Upper lobe of left lung (tissue), 6 donors: ENCODE data around the gene TGFBR3L. TPM values are rescaled to one million over a fixed set of nuclear protein-coding genes. Genes with fewer than 3 reads are reported as not detected.

ENCODE experiments used
- ATAC-seq, 2 donors: fragments of 200-7000 bp; cut with Tn5 transposase; one replicate each; pipeline ENCODE4 v1.9.1; 2022; ENCODE audit warnings: mild to moderate bottlenecking in 2 of 2, moderate library complexity in 2 of 2; ENCODE audit not compliant: low FRiP score in 2 of 2
- DNase-seq, 2 donors: peaks; one replicate each; pipeline ENCODE4 v3.0.0-alpha.2; 2019 to 2020
- H3K27ac ChIP-seq, 4 donors: fragments of 200-600 bp; sonication (generic); one replicate each; pipeline ENCODE4 v1.5.1; 2016 to 2019
- H3K27me3 ChIP-seq, 4 donors: fragments of 200-600 bp; sonication (generic); one replicate each; pipeline ENCODE4 v1.5.1; 2017 to 2019
- H3K36me3 ChIP-seq, 4 donors: fragments of 200-600 bp; sonication (generic); one replicate each; pipeline ENCODE4 v1.5.1; 2016 to 2019
- H3K4me1 ChIP-seq, 4 donors: fragments of 200-600 bp; sonication (generic); one replicate each; pipeline ENCODE4 v1.5.1; 2018 to 2019
- H3K4me3 ChIP-seq, 4 donors: fragments of 200-600 bp; sonication (generic); one replicate each; pipeline ENCODE4 v1.5.1; 2017 to 2019; ENCODE audit warnings: mild to moderate bottlenecking in 2 of 4, moderate library complexity in 1 of 4
- H3K9me3 ChIP-seq, 4 donors: fragments of 200-600 bp; sonication (generic); one replicate each; pipeline ENCODE4 v1.5.1; 2018 to 2019
- EP300 ChIP-seq, 4 donors: sonication (generic); formaldehyde crosslinking; IDR thresholded peaks; one replicate each; pipeline ENCODE4 v1.5.1; 2017; ENCODE audit warnings: antibody characterized with exemption in 4 of 4, control low read depth in 2 of 4
- POLR2A ChIP-seq, 4 donors: fragments of 450-650 bp; IDR thresholded peaks; one replicate each; pipeline ENCODE4 v1.5.1; 2016 to 2017; ENCODE audit warnings: antibody characterized with exemption in 4 of 4, mild to moderate bottlenecking in 2 of 4
- POLR2AphosphoS5 ChIP-seq, 2 donors: sonication (generic); formaldehyde crosslinking; IDR thresholded peaks; one replicate each; pipeline ENCODE4 v1.5.1; 2017; ENCODE audit warnings: antibody characterized with exemption in 2 of 2
- WGBS, 2 donors: methylation state at CpG; one replicate each; pipeline ENCODE4 v1.1.5; 2017 to 2018; 5-methylcytosine and 5-hydroxymethylcytosine counted together
- total RNA-seq, 6 donors: library from RNA; depleted of rRNA in 4 of 6; stranded (reverse); fragments of >200 nt in 4 of 6; gene quantifications; one replicate each; pipeline versions ENCODE4 v1.1.0 to v1.2.1, GENCODE V29; 2016 to 2021
- TF ChIP-seq, protein P1 (sequence below), 6 experiments: fragments of 450-650 bp in 4 of 6; fragments of 200-600 bp in 2 of 6; sonication (generic) in 2 of 6; IDR thresholded peaks; one replicate each; pipeline ENCODE4 v1.5.1; 2016 to 2019; ENCODE audit warnings: antibody characterized with exemption in 6 of 6
- donor health status: DM: no; HTN: no; CAD: no; lungs with moderate emphysema.
- donor health status: DM: no; HTN: yes; CAD: no; lungs with severe emphysema.

Gene TGFBR3L
- total RNA-seq, 6 donors from 2014 or later: 0.37 to 1.1 TPM; not detected in 4

- H3K4me3 ChIP-seq: peak overlapping the region in 3 of 4 donors; percentile 52 to 55 (median 54)
- 2 to 5% methylated on average over 17 to 46 of the region's 67 CpGs for WGBS, 2 donors
- H3K4me1 ChIP-seq: peaks cover 36 to 70% (median 43%) of the 10 kb centered on the region in 4 donors
- peak in 1 of 4 donors; percentile 40 for TF ChIP-seq POLR2A (IDR thresholded peaks at IDR 0.05)
- no peak for TF ChIP-seq EP300 (IDR thresholded peaks at IDR 0.05)
- TF ChIP-seq POLR2AphosphoS5 (IDR thresholded peaks at IDR 0.05): no peak
- TF ChIP-seq, protein P1, sequence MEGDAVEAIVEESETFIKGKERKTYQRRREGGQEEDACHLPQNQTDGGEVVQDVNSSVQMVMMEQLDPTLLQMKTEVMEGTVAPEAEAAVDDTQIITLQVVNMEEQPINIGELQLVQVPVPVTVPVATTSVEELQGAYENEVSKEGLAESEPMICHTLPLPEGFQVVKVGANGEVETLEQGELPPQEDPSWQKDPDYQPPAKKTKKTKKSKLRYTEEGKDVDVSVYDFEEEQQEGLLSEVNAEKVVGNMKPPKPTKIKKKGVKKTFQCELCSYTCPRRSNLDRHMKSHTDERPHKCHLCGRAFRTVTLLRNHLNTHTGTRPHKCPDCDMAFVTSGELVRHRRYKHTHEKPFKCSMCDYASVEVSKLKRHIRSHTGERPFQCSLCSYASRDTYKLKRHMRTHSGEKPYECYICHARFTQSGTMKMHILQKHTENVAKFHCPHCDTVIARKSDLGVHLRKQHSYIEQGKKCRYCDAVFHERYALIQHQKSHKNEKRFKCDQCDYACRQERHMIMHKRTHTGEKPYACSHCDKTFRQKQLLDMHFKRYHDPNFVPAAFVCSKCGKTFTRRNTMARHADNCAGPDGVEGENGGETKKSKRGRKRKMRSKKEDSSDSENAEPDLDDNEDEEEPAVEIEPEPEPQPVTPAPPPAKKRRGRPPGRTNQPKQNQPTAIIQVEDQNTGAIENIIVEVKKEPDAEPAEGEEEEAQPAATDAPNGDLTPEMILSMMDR (IDR thresholded peaks at IDR 0.05): peak; percentile 92 to 97 (median 95)
- H3K27ac ChIP-seq: peak overlapping the region in 3 of 4 donors; percentile 56 to 77 (median 73)
- H3K36me3 ChIP-seq: no peaks in the 10 kb centered on the region
- H3K9me3 ChIP-seq: no peaks in the 10 kb centered on the region
- DNase-seq (peak; percentile 83 to 96), ATAC-seq (peak; percentile 69 to 77)
- H3K27me3 ChIP-seq: peaks cover 0 to 18% (median 9%) of the 10 kb centered on the region in 4 donors
Observed at GRCh38 chr19:7868671-7869452, 45.8 kb upstream of the TGFBR3L start.

GRCh38 chr19:7869453-7869909 lies 45.1 kb upstream of the TGFBR3L start:
- H3K27ac ChIP-seq: peak overlapping the region in 3 of 4 donors; percentile 56 to 77 (median 73)
- H3K9me3 ChIP-seq: no peaks in the 10 kb centered on the region
- peaks cover 42 to 76% (median 46%) of the 10 kb centered on the region in 4 donors for H3K4me1 ChIP-seq
- H3K4me3 ChIP-seq: peak overlapping the region in 3 of 4 donors; percentile 52 to 55 (median 54)
- peak; percentile 76 to 93 for DNase-seq
- H3K36me3 ChIP-seq: no peaks in the 10 kb centered on the region
- TF ChIP-seq, protein P1 (IDR thresholded peaks at IDR 0.05): peak in 2 of 6 experiments; percentile 13 to 38
- TF ChIP-seq POLR2AphosphoS5 (IDR thresholded peaks at IDR 0.05): no peak
- peaks cover 0 to 25% (median 13%) of the 10 kb centered on the region in 4 donors for H3K27me3 ChIP-seq
- peak; percentile 60 to 64 for ATAC-seq
- WGBS, 2 donors: 14% methylated on average over 13 of the region's 47 CpGs; no CpG with 5 or more reads in 1 of the 2 donors

- peak in 1 of 2 donors; percentile 0 for ATAC-seq
- Histone ChIP-seq H3K27me3 (peaks cover 0 to 30% (median 15%) of the 10 kb centered on the region in 4 donors), H3K27ac (peak overlapping the region in 1 of 4 donors; percentile 77), H3K9me3 (no peaks in the 10 kb centered on the region), H3K36me3 (no peaks in the 10 kb centered on the region), H3K4me1 (peaks cover 45 to 74% (median 48%) of the 10 kb centered on the region in 4 donors), H3K4me3 (peak overlapping the region in 3 of 4 donors; percentile 52 to 55 (median 54))
- TF ChIP-seq POLR2A (IDR thresholded peaks at IDR 0.05) (no peak), EP300 (IDR thresholded peaks at IDR 0.05) (no peak), POLR2AphosphoS5 (IDR thresholded peaks at IDR 0.05) (no peak)
- TF ChIP-seq, protein P1 (IDR thresholded peaks at IDR 0.05): no peak
- peak in 1 of 2 donors; percentile 41 for DNase-seq
- WGBS, 2 donors: 41 to 55% methylated on average over 5 to 13 of the region's 30 CpGs
Observed at GRCh38 chr19:7869910-7870511, 44.6 kb upstream of the TGFBR3L start.

DNA sequence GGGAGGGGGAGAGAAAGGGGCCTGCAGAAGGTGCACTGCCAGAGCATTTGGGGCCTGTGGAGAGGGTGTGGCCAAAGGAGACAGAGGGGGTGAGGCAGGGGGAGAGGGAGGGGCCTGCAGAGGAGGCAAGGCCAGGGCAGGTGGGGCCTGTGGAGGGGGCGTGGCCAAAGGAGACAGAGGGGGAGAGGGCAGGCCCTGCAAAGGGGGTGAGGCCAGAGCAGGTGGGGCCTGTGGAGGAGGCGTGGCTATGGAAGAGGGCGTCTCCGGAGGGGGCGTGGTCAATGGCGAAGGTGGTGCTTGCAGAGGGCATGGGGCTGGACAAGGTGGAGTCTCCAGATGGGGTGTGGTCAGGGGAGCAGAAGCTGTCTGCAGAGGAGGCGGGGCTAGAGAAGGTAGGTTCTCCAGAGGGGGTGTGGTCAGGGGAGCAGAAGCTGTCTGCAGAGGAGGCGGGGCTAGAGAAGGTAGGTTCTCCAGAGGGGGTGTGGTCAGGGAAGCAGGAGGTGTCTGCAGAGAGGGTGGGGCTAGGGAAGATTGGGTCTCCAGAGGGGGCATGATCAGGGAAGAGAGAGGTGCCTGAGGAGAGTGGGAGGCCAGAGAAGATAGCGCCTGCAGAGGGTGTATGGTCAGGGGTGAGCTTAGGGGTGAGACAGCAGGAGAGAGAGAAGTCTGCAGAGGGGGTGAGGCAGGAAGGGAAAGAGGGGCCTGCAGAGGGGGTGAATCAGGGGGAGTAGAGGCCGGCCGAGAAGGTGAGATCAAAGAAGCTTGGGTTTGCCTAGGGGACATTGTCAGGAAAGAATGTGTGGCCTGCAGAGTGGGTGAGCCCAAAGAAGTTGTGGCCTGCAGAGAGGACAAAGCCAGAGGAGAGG lies 43.8 kb upstream of the TGFBR3L start:
- Histone ChIP-seq H3K27me3 (peaks cover 0 to 30% (median 16%) of the 10 kb centered on the region in 4 donors), H3K4me3 (no peak overlapping the region), H3K4me1 (peaks cover 45 to 67% (median 48%) of the 10 kb centered on the region in 4 donors), H3K27ac (peak overlapping the region in 1 of 4 donors; percentile 57), H3K9me3 (no peaks in the 10 kb centered on the region), H3K36me3 (no peaks in the 10 kb centered on the region)
- TF ChIP-seq POLR2A (IDR thresholded peaks at IDR 0.05) (no peak), EP300 (IDR thresholded peaks at IDR 0.05) (no peak), POLR2AphosphoS5 (IDR thresholded peaks at IDR 0.05) (no peak)
- TF ChIP-seq, protein P1 (IDR thresholded peaks at IDR 0.05): no peak
- peak in 1 of 2 donors; percentile 64 for DNase-seq
- ATAC-seq: peak in 1 of 2 donors; percentile 38
- WGBS, 2 donors: 48 to 62% methylated on average over 10 to 11 of the region's 11 CpGs
